Left renal pelvis (tissue), 4 donors: ENCODE measurements around the gene LAMP2. TPM values are rescaled to one million over a fixed set of nuclear protein-coding genes. Genes with fewer than 3 reads are reported as not detected.
"Not testable (repeated sequence)": the region's sequence is repeated elsewhere in the genome, so short reads cannot be mapped to it uniquely, and the experiment has no call there.

Experiments used
- DNase-seq, 4 donors: peaks; one replicate each; pipeline ENCODE4 v3.0.0-alpha.2; 2013; ENCODE audit warnings: low read depth in 4 of 4, low spot score in 3 of 4
- polyA plus RNA-seq, 4 donors: library from polyadenylated mRNA; unstranded; fragments of 120-200 nt; gene quantifications; one replicate each; pipeline ENCODE4 v1.2.1, GENCODE V29; 2013; ENCODE audit not compliant: insufficient read length in 4 of 4

Gene LAMP2
- polyA plus RNA-seq = 100 to 1,000 TPM; 126 to 169 (median 147) TPM

- peak; percentile 68 to 75 (median 72) for DNase-seq
Measured at GRCh38 chrX:120468825-120469525, at the start of gene LAMP2. Gene LAMP2, minus strand, starts transcription at chrX:120469296. Its CDS starts 127 bp downstream, at chrX:120469169.

DNA sequence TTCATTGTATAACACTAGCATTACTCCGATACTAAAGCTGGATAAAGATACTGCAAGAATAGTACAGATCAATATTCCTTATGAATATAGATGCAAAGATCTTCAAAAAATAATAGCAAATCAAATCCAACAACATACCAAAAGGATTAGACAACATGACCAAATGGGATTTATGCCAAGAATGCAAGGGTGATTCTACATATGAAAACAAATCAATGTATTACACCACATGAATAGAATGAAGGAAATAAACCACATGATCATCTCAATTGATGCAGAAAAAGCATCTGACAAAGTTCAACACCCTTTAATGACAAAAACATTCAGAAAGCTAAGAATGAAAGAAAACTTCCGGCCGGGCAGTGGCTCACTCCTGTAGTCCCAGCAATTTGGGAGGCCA lies 48.8 kb upstream of the LAMP2 start:
- no peak for DNase-seq

GRCh38 chrX:120514236-120514635 lies 45.1 kb upstream of the LAMP2 start:
- DNase-seq = no peak

GRCh38 chrX:120512627-120513026 lies 43.5 kb upstream of the LAMP2 start:
- DNase-seq = no peak

GRCh38 chrX:120512222-120512621 lies 43.1 kb upstream of the LAMP2 start:
- no peak for DNase-seq

- DNase-seq = no peak
Measured at GRCh38 chrX:120504569-120504968, 35.5 kb upstream of the LAMP2 start.

- no peak for DNase-seq
Measured at GRCh38 chrX:120499301-120500072, 30.4 kb upstream of the LAMP2 start.

DNA sequence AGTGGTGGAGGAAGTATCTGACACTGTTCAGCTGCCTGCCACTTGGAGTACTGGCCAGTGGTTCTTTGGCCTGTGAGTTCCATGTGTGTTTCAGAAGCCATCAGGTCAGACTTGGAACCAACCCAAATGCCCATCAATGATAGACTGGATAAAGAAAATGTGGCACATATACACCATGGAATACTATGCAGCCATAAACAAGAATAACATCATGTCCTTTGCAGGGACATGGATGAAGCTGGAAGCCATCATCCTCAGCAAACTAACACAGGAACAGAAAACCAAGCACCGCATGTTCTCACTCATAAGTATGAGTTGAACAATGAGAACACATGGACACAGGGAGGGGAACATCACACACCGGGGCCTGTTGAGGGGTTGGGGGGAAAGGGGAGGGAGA lies 21.0 kb upstream of the LAMP2 start:
- not testable (repeated sequence) for DNase-seq

GRCh38 chrX:120486786-120487185 lies 17.7 kb upstream of the LAMP2 start:
- no peak for DNase-seq

- peak; percentile 44 to 56 (median 48) for DNase-seq
Measured at GRCh38 chrX:120485638-120486520, 16.8 kb upstream of the LAMP2 start.

GRCh38 chrX:120485315-120485637 lies 16.2 kb upstream of the LAMP2 start:
- DNase-seq = no peak

- no peak for DNase-seq
Measured at GRCh38 chrX:120477453-120477852, 8.4 kb upstream of the LAMP2 start.

GRCh38 chrX:120476714-120477113 lies 7.6 kb upstream of the LAMP2 start:
- no peak for DNase-seq

- not testable (repeated sequence) for DNase-seq
Measured at GRCh38 chrX:120475447-120475846, 6.4 kb upstream of the LAMP2 start.

GRCh38 chrX:120474085-120474484 lies 5.0 kb upstream of the LAMP2 start:
- no peak for DNase-seq

DNA sequence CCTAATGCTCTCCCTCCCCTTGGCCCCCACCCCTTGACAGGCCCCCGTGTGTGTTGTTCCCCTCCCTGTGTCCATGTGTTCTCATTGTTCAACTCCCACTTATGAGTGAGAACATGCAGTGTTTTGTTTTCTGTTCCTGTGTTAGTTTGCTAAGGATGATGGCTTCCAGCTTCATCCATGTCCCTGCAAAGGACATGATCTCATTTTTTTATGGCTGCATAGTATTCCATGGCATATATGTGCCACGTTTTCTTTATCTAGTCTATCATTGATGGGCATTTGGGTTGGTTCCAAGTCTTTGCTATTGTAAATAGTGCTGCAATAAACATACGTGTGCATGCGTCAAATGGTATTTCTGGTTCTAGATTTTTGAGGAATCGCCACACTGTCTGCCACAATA lies 561 bp upstream of the LAMP2 start:
- DNase-seq = not testable (repeated sequence)

- no peak for DNase-seq
Measured at GRCh38 chrX:120468479-120468824, 644 bp downstream of the LAMP2 start.

DNA sequence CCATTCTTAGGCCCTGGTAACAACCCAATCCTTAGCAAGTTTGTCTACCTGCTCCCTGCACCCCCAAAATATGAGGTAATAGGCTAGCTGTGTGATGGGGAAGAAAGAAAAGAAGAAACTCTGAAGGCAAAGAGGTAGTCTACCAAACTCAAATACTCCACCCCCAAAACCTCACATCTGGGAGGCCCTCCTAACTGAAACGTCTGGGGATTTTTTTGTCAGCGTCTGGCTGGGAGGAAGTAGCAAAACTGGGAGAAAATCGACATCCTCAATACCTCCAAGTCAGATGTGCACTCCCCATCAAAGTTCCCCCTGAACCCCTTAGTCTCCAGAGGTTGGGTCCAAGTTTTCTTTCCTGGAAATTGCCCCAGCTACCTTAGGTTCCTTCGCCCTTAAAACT lies 1.0 kb downstream of the LAMP2 start:
- DNase-seq = no peak

DNA sequence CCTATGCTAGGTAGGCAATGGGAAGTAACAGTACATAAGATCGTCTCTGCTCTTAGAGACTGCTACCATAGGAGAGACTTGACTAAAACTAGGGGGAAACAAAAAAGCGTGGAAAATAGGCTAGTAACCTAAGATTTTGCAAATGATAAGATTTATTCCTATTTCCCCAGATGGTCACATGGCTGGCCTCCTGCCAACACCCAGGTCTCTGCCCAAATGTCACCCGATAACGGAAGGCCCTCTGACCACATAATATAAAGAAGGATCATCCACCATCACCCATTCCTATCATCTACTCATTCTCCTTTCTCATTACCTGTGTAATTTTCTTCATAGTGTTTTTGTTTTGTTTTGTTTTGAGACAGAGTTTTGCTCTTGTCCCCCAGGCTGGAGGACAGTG lies 4.7 kb downstream of the LAMP2 start:
- no peak for DNase-seq

- DNase-seq = no peak
Measured at GRCh38 chrX:120463241-120463640, 5.9 kb downstream of the LAMP2 start.

GRCh38 chrX:120462370-120462769 lies 6.7 kb downstream of the LAMP2 start:
- no peak for DNase-seq
